Dedifferentiated amniotic fluid mesenchymal stem cell (primary cell): Measurements from ENCODE around the gene NCK2.

Source experiments
- DNase-seq: peaks from one replicate; pipeline ENCODE4 v3.0.0-alpha.2; 2016; ENCODE audit errors: extremely low spot score

Gene NCK2

DNA sequence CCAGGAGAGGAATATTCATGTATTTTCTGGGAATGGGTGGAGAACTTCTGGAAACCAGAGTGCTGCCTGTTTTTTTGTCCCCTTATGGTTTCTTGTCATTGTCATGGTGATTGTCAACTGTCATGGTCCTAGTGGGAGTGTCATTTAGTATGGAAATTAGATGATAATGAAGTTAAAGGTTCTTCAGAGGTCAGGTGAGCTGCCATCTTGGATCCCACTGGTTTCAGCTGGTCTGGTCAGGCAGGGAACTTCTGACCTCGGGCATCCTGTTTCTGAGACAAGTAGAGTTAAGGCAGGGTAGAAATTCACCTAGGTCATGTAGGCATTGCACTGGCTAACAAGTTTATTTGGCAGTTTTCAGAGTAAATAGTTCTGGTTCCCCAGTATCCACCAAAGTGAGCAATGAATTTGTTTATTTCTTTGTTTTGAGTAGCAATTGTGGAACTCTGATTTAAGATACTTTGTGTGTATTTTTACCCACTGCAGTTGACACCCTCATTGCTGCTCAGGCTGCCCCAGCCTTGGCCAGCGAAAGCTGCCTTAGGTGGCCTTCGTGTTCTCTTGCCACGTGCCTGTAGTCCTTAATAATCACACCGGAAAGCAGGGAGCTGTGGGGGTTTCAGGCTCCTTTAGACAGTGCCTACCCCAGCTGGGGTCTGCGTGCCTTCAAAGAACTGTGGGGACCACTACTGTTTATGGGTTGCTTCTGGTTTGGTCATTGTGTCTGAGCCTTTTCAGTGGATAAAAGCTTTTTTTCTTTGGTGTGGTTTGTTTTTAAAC is 48.7 kb downstream of the NCK2 start:
- no peak for DNase-seq

DNA sequence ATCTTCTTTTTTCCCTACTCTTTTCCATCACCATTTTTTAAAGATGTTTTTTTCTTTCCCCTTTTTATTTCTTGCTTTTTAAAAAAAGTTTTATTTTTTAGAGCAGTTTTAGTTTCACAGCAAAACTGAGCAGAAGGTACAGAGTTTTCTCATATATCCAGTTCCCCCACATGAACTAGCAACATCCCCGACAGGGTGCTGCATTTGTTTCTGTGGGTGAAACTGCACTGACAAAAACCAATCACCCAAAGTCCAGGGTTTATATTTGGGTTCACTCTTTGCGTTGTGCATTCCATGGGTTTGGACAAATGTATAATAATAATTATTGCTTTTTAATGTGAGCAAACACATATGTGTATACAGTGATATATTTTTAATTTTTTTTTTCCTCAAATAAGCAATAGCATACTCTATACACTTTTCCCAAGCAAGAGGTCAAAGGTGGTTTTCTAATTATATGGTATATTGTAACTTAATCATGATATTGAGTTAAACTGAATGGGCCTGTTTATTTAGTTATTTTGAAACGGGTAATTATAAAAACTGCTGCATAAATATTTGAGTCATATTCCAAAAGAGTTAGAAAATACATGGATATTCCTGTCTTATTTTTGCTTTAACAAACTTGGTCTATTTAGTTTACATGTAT is 50.3 kb downstream of the NCK2 start:
- DNase-seq = no peak

DNA sequence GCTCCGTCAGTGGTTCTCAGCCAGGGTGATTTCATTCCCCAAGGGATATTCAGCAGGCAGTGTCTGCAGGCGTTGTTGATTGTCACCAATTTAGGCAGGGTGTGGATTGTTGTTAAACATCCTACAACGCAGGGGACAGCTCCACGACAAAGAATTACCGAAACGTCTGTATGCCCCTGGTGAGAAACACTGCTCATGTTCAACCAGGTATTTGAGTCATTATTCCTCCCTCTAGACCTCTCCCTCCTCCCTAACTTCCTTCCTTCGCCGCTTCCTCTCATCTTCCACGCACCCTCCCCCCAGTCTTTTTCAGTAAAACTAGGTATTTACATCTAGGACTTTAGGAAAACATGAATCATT is 50.8 kb downstream of the NCK2 start:
- no peak for DNase-seq

DNA sequence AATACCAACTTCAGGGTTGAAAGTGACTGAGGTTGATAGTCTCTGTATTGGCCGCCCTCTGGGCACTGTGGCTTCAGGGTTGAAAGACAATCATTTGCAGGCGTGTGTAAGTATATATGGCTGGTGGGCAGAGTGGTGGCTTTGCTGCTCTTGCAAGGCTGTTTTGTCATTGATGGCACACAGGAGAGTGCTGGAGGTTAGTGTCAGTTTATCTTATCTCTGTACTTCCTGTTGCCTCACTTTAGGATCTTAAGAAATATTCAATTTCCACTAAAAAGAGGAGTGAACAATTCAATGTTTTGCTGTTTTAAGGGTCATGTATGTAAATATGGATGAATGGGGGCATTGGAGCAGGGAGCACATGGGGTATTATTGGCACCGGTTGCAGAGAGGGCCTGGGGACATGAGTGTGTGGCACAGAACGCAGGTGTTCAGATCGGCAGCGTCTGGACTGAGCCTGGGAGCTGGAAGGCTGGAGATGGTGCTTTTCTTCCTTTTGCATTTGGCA is 51.5 kb downstream of the NCK2 start:
- no peak for DNase-seq

DNA sequence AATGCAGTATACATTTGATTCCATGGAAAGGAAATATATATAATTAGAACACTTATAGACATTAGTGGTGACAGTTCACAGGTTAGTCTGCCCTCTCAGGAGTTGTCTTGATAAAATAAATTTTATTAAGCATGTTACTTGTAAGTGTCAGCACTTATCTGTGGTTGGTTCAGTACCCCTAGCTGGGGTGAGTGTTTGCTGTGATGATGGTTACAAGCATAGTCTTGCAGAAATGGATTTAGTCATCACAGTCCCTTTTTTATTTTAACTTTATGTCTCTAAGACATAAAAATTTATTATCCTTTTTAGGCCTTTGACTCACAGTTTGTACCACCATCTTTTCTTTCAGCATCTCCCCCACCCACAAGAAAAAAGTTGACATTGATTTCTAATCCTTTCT is 52.1 kb downstream of the NCK2 start:
- no peak for DNase-seq

DNA sequence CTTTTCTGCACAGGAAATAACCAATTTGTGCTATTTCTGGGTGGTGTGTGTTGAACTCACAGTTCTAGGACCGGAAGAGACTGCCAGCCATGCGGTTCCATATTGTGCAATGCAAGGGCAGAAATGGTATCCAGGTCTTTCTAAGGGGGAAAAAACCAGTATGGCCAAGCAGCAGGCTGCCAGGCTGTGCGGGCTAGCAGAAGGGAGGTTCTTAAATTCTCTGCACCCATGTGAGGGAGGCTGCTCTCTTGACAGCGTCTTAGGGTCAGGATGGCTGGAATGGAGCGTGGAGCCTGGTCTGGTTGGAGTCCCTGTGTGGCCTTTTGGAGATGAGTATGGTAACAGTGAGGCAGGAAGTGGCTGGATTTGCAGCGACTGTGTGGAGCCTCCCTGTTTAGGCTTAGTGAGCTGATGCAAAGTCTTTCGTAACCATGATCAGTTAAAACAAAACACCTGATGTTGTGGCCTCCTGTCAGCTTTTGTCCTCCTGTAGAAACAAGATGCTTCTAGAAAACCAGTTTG is 52.6 kb downstream of the NCK2 start:
- DNase-seq = no peak

DNA sequence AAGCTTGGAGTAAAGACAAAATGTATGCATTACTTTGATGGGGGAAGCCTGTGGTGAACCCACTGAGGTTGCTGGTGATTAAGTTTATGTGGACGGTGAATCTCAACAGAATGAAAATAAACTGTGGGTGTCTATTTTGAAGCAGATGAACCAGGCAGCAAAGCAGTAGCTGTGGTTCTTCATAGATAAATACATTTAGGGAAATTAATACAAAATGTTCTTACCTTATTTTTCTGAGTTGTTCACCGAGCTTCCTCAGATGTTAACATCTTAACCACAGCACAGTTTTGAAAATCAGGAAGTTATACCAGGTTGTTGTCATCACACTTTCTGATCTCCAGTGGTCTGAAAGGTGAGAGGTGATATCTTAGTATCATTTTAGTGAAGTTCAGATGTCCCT is 53.9 kb downstream of the NCK2 start:
- no peak for DNase-seq

DNA sequence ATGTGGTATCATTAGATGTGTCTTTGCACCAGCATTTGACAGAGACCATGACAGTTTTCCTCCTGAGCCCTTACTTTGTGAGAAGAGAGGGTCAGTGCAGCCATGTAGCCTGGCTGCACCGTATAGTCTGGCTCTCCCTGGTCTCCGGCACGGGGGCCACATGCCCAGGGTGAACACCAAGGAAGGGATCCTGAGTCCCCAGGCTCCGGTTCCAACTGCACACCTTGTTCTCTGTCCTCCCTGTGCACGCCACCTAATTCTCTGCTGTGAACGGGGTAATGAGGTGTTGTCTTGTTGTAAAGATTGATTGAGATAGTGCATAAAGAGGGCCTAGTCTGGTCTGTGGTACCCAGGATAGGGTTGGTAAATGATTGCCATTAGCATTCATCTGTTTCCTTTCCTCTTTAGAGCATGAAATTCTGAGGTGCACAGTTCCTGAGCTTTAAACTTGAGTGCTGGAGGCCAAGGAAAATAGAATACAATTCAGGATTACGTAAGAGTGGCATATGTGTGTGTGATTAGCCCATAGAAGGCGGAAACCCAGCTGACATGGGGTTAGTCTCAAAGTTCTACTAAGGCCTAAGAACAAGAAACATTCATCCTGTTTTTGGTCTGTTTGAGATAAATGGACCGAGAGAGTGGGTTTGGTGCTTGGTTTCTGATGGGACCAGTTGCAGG is 55.5 kb downstream of the NCK2 start:
- DNase-seq = no peak

DNA sequence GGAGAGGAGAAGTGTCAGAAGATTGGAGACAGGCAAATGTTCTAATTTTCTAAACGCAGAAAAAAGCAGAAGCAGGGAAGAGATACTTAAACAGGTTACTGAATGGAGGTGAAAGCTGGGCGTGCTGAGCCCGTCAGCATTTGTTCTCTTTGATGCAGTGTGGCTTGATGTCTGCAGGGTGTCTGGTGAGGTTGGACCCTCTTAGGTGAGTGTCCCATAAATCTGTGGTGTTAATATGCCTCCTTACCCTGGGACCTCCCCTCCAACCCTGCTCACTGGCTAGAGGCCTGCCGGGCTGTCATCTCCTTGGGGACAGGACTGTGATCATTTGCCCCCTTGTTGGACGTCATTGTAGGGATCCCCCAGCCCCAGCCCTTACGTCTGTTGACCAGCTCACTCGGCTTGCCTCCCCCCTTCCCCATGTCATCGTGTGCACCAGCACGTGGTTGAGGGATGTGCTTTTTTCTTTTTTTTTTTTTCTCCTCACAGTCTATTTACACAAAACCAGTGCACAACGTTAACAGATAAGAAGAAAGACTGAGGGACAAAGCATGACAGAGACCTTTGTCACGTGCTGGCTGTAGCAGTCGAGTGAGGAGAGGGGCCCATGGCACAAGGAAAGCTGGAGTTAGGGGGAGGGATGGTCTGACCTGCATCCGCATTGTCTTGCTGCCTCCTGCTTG is 56.4 kb downstream of the NCK2 start:
- DNase-seq = no peak

DNA sequence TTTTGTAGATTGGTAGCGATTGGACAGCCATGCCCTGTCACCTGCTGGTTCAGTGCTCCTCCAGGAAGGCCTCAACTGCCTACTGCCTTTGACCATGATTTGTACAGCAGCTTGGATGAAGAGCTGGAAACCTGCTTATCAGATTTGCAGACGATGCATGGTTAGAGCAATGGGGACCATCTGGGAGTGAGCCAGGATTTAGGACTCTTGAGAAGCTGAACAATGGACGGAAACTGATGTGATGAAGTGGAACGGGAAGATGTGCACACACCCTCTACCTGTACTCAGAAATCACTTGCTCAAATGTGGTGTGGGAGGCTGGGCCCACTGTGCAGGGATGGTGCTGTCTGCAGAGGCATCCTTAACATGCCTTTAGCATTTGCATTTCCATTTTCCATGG is 57.2 kb downstream of the NCK2 start:
- DNase-seq = no peak

DNA sequence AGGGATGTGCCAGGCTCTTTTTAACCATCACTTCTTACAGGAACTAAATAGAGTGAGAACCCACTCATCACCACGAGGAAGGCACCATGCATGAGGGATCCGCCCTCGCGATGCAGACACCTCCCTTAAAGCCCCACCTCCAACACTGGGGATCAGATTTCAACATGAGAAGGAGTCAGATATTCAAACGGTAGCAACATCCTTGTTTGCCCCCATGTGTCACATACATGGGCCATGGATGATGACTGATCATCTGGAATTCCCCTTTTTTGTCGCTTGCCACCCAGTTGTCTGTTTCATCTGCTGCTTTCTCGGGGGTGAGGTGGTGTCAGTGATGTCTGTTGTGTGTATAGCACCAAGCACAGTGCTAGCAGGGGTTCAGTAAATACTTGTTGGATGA is 57.9 kb downstream of the NCK2 start:
- no peak for DNase-seq

DNA sequence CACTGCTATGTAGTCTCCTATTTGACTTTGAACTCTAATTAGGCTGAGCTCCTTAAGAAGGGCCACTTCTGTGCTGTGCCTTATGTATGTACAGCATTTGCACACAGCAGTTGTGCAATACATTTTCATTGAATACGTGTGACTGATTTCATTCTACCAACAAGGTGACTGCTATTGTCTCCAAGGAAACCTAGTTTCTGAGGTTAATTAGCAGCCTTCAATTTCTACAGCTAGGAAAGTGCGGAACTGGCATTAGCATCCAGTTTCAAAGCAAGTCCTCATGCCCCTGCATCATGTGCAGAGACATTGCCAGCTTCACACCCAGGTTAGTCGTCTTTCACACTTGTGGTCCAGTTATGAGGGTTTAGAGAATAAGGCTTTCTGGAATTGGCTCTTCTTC is 58.6 kb downstream of the NCK2 start:
- DNase-seq = no peak

DNA sequence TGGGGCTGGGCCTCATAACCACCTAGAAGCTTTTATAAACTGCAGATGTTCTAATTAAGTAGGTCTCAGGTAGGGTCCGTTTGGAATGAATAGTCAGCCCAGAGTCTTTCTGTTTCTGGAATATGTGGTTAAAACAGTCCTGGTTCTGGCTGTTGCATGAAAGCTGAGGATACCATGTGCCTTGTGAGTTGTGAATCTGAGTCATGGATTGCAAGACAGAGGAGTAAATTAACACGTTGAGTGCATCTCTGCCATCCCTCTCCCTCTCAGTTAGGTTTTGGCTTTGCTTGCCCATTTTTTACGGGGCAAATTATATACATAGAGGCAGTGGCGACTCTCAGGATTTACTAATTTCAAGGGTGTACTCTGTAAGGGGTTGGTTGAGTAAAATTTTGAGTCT is 59.1 kb downstream of the NCK2 start:
- no peak for DNase-seq

DNA sequence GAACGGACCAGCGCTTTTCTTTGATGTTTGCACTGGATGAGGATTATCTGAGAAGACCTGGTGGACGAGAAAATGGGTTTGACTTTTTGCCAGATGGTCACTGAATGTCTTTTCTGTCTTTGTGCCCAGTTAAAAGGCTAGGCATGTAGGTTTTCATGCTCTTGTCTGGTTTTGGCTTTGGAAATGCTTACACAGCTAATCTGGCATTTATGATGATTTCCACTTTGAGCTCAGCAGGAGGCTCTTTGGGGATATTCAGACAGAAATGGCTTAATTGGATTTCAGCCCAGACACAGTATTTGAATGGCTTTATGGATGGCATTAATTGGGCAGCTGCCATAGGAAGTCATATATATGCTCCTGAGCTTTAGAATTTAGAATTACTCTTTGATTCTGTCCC is 59.6 kb downstream of the NCK2 start:
- DNase-seq = no peak

DNA sequence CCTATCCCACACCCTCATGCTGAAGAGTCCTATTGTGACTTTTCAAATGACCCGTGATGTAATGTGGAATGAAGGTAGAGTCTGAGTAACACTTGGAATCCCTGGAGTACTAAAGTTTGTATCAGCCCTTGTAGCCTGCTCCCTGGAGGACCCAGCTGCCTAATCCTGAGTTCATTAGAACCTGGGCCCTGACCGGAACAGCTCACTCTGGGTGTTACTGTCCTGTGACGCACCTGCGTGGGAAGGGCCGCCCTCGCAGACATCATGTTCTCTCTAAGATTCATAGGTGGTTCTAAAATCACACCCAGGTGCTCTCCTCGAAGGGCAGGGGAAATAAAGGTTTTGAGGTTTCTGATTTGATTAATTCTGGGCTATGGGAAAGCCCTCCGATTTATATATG is 62.3 kb downstream of the NCK2 start:
- DNase-seq = no peak

DNA sequence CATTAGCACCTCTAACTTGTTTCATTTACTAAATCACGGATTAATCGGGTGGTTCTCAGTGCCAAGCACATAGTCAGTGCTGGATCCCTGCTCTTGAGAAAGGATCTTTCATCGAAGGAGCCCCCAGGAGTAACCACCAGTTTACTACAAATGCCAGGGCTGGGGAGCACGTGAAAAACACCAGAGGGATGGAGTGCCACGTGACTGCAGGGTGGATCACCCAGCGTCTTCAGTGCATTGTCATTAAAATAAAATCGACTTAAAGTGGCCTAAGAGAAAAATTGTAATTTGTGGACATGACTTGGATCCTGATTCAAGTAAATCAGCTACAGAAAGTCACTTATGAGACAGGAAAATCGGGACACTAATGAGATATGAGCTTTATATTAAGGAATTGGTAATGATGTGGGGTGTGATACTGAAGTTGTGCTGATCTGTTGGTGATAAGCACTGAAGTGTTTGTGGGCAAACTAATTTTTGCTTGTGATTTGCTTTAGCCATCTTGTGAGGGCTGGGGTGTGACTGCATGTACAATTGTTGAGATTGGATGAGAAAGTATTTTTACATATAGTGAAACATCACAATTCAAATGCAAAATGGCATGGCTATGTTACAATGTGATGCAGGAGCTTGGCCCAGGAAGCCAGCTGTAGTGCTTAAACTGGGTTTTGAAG is 63.8 kb downstream of the NCK2 start:
- DNase-seq = no peak

DNA sequence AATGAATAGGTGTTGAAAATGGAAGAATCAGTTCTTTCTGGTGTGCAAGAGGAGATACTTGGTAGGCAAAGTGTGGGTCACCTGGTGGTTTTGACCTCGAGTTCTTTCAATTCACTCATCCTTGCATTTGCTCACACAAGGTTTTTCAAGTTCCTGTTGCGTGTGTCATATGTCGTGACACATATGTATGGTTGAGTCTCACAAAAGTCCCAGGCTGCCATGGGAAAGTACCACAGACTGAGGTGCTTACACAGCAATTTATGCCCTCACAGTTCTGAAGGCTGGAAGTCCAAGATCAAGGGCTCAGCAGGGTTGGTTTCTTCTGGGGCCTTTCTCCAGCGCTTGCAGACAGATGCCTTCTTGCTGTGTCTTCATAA is 64.4 kb downstream of the NCK2 start:
- no peak for DNase-seq

DNA sequence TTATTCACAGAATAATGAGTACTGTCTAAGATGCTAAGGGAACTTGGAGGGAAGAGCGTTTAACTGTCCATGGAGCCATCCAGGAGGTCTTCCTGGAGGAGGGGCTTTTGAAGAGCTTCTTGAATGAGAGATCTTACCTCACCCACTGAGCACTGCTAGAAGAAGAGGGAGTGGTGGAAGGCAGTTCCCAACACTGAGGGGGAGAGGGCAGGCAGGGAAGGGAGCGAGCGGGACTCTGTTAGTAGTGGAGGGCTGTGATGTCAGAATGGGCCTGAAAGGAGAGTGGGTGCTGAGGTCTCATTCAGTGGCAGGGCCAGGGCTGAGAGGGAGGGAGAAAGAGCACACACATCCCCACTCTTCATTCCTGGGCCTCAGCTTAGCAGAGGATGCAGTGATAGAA is 65.0 kb downstream of the NCK2 start:
- no peak for DNase-seq

DNA sequence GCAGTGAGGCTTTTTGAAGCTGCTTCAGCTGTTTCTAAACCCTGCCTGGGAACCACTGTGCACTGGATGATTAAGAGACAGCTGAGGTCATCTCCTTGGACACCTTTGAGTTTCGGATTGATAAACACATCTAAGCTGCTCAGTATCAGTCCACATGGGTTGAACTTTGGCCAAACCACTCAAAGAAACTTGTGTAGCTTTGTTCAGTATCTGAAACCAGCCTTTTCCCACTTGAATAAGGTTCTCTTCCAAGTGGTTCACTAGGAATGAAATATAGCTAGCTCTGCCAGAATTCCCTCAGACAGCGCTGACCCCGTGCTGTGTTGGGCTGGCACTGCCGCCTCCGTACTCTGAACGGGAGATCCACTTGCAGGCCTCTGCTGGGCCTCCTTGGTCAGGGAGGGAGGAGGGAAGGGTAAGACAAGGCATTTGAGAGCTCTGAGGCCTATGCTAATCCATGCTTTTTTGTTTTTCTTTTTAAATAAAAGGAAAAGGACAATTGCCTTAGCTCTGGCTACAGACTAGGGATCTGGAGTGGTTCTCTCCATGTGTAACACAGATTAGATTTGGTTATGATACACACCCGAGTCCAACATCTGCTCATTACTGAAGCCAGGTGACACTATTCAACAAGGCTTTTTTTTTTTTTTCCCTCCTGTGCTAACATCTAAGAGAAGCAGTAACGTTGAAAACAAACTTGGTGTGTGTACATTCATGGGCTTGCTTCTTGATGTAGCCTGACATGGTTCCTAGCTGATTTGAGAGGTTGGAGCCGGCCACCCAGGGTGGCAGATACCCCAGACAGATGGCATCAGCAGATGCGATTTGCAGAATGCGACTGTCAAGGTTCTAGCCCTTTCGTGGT is 67.7 kb downstream of the NCK2 start:
- DNase-seq = no peak

DNA sequence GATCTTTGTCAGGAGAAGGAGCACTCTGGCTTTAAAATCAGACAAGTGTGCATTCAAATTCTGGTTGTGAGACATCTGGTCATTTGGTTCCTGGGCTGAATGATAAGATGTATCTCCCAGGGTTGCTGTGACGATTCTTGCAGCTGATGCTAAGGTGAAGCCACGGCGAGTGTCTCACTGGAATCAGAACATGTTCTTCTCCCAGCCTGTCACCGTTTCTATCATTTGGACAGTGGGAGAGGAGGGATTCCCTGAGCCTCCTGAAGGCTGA is 68.3 kb downstream of the NCK2 start:
- DNase-seq = no peak

DNA sequence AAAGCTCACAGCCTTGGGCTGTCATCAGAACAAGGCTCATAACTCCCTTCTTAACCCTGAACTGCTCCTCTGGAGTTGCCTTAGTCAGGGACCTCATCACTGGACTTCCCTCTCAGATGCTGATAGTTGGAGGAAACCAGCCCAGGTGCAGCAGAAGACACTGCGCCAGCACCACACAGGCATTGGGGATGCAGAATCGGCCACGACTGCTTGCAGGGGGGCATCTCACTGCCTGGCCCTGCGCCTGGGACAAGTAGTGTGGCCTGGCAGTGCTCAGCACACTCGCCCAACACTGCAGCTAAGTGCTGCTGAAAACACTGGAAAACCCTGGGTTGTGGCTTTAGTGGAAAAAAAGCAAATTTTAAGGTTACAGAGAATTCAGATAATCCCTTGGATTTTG is 68.7 kb downstream of the NCK2 start:
- no peak for DNase-seq
